Endothelial cell of umbilical vein (primary cell): ENCODE data around the gene SULT1C2. TPM values are rescaled to one million over a fixed set of nuclear protein-coding genes. Genes with fewer than 3 reads are reported as not detected.

ENCODE experiments used
- BruUV-seq: library from RNA; stranded (reverse); fragments of 400-500 nt; replicated peaks from 2 replicates; lab custom pipeline; 2021; lab: Mats Ljungman, UMichigan
- CTCF ChIA-PET: fragments of 300-600, 350-600 bp; sonication (Branson Sonifier 250); formaldehyde crosslinking; loops from one replicate; lab custom pipeline; 2021; ENCODE audit warnings: antibody characterized with exemption, inconsistent platforms; lab: Charles Lee
- POLR2A ChIA-PET: fragments of 300-600, 350-600 bp; sonication (Branson Sonifier 250); formaldehyde crosslinking; loops from one replicate; lab custom pipeline; 2021; ENCODE audit warnings: antibody characterized with exemption, inconsistent platforms; lab: Charles Lee
- DNase-seq: peaks from one replicate; pipeline ENCODE4 v3.0.0-alpha.2; 2011; ENCODE audit warnings: low read depth, low spot score
- FAIRE-seq: peaks from 2 replicates; lab custom pipeline; 2011; peaks lifted over from hg19 to GRCh38; lab: Jason Lieb, UNC
- H2AFZ ChIP-seq: 2 replicates; pipeline ENCODE4 v1.6.0; 2012; ENCODE audit warnings: low read depth, low read length, control low read depth, inconsistent platforms
- H3K27ac ChIP-seq: 2 replicates; pipeline ENCODE4 v1.5.1; 2011; ENCODE audit warnings: low read depth, mild to moderate bottlenecking, control low read depth, low read length, moderate library complexity; ENCODE audit not compliant: insufficient read depth
- H3K27me3 ChIP-seq, 2 experiments: 2 replicates each; pipeline versions ENCODE4 v1.6.0 to v1.6.1; 2011; ENCODE audit warnings: low read length in 2 of 2, mixed read lengths in 1 of 2; ENCODE audit not compliant: control insufficient read depth in 2 of 2, insufficient read depth in 2 of 2
- H3K36me3 ChIP-seq, 2 experiments: 2 replicates in 1 of 2; 3 replicates in 1 of 2; pipeline ENCODE4 v1.5.1; 2011; ENCODE audit warnings: low read length in 2 of 2, mild to moderate bottlenecking in 1 of 2, moderate library complexity in 1 of 2; ENCODE audit not compliant: control insufficient read depth in 2 of 2, insufficient read depth in 2 of 2; ENCODE audit errors: extremely low read depth in 1 of 2
- H3K4me1 ChIP-seq: 3 replicates; pipeline ENCODE4 v1.5.1; 2011; ENCODE audit warnings: mild to moderate bottlenecking, low read length; ENCODE audit not compliant: control insufficient read depth, insufficient read depth; ENCODE audit errors: extremely low read depth
- H3K4me2 ChIP-seq: 2 replicates; pipeline ENCODE4 v1.6.1; 2011; ENCODE audit warnings: low read length, control low read depth, mixed read lengths; ENCODE audit not compliant: insufficient read depth
- H3K4me3 ChIP-seq, 3 experiments: fragments of 200-600 bp in 1 of 3; sonication (generic), shearing (Covaris generic) in 1 of 3; replicated peaks in 1 of 3; 2 replicates each; pipeline ENCODE4 v1.5.1; 2011 to 2016; ENCODE audit warnings: control low read depth in 3 of 3, low read length in 3 of 3, mild to moderate bottlenecking in 2 of 3, inconsistent platforms in 1 of 3, low read depth in 1 of 3, moderate library complexity in 1 of 3; ENCODE audit not compliant: insufficient read depth in 1 of 3
- H3K79me2 ChIP-seq: 2 replicates; pipeline ENCODE4 v1.6.0; 2012; ENCODE audit warnings: low read length, inconsistent platforms; ENCODE audit not compliant: control insufficient read depth, insufficient read depth
- H3K9ac ChIP-seq: replicated peaks from 2 replicates; pipeline ENCODE3; 2011; ENCODE audit warnings: low read length, control low read depth; ENCODE audit not compliant: insufficient read depth; ENCODE audit errors: extremely low read depth
- H3K9me1 ChIP-seq: replicated peaks from 3 replicates; pipeline ENCODE4 v1.6.0; 2011; ENCODE audit warnings: mild to moderate bottlenecking, low read length; ENCODE audit not compliant: control insufficient read depth, insufficient read depth; ENCODE audit errors: extremely low read depth
- H3K9me3 ChIP-seq: replicated peaks from 2 replicates; pipeline ENCODE4 v1.5.1; 2012; ENCODE audit warnings: low read length, inconsistent platforms; ENCODE audit not compliant: control insufficient read depth, insufficient read depth
- H4K20me1 ChIP-seq: replicated peaks from 2 replicates; pipeline ENCODE3; 2011; ENCODE audit warnings: mild to moderate bottlenecking, low read length; ENCODE audit not compliant: control insufficient read depth, insufficient read depth; ENCODE audit errors: extremely low read depth
- CTCF ChIP-seq, 2 donors: IDR thresholded peaks; 1 replicate in 1 of 2; 2 replicates in 1 of 2; pipeline ENCODE4 v1.5.1; 2011; ENCODE audit warnings: low read length in 2 of 2, mild to moderate bottlenecking in 2 of 2, moderate library complexity in 2 of 2, control low read depth in 1 of 2, inconsistent platforms in 1 of 2, low read depth in 1 of 2; ENCODE audit not compliant: insufficient read depth in 1 of 2; ENCODE audit errors: extremely low read depth in 1 of 2
- EZH2 ChIP-seq: IDR thresholded peaks from 2 replicates; pipeline ENCODE4 v1.6.1; 2012; ENCODE audit warnings: borderline replicate concordance, low read depth, mild to moderate bottlenecking, moderate library complexity, low read length, inconsistent platforms; ENCODE audit not compliant: severe bottlenecking
- FOS ChIP-seq: IDR thresholded peaks from 2 replicates; pipeline ENCODE4 v1.6.1; 2011; ENCODE audit warnings: mild to moderate bottlenecking, low read length, moderate library complexity, borderline replicate concordance; ENCODE audit not compliant: insufficient read depth
- GATA2 ChIP-seq: IDR thresholded peaks from 2 replicates; pipeline ENCODE4 v1.7.0; 2011; ENCODE audit warnings: low read depth, mild to moderate bottlenecking, moderate library complexity, mixed read lengths, low read length; ENCODE audit not compliant: insufficient read length, insufficient read depth
- JUN ChIP-seq: IDR thresholded peaks from 2 replicates; pipeline ENCODE4 v1.6.1; 2011; ENCODE audit warnings: borderline replicate concordance, low read depth; ENCODE audit not compliant: insufficient read length, insufficient read depth
- MAX ChIP-seq: IDR thresholded peaks from 2 replicates; pipeline ENCODE4 v1.6.1; 2011; ENCODE audit not compliant: insufficient read depth, insufficient read length
- MYC ChIP-seq: IDR thresholded peaks from one replicate; pipeline ENCODE4 v1.6.1; 2011; ENCODE audit warnings: mild to moderate bottlenecking, low read depth, low read length
- POLR2A ChIP-seq: IDR thresholded peaks from 2 replicates; pipeline ENCODE4 v1.6.1; 2012; ENCODE audit warnings: low read depth, mild to moderate bottlenecking, control low read depth, low read length
- POLR2AphosphoS5 ChIP-seq: IDR thresholded peaks from 2 replicates; pipeline ENCODE4 v1.6.1; 2012; ENCODE audit warnings: low read depth, mild to moderate bottlenecking, control low read depth, low read length, moderate library complexity; ENCODE audit not compliant: insufficient read depth
- dilution Hi-C: fragments of 300-500 bp; cut with MboI; formaldehyde crosslinking; loops from one replicate; pipeline ENCODE4 v1.15.0; 2019; ENCODE audit warnings: low sequenced_read_pairs; ENCODE audit not compliant: extremely low pct_ligation_motif_present
- intact Hi-C: fragments of 100-400 bp; cut with micrococcal nuclease; formaldehyde crosslinking; loops from one replicate; pipeline ENCODE4 v1.10.0; 2022
- polyA plus RNA-seq, 4 experiments: library from polyadenylated mRNA; depleted of rRNA in 3 of 4; stranded (reverse) in 3 of 4; unstranded in 1 of 4; fragments of >200 nt; gene quantifications; 2 replicates each; pipeline versions ENCODE4 v1.2.1 to v1.2.3, GENCODE V29; 2011 to 2012; ENCODE audit warnings: missing spikeins in 1 of 4
- total RNA-seq: library from RNA; stranded (reverse); gene quantifications from 2 replicates; pipeline ENCODE4 v1.2.3, GENCODE V29; 2021

Gene SULT1C2
- total and polyA plus RNA-seq, 2 donors (not counting 3 experiments of a cell fraction or from before 2014, with no cell fraction given) = not detected

- Histone ChIP-seq H3K4me3 (no peak overlapping the region), H3K9ac (no peak overlapping the region), H3K27me3 (no peaks in the 10 kb centered on the region), H4K20me1 (no peaks in the 10 kb centered on the region), H3K79me2 (no peaks in the 10 kb centered on the region), H3K36me3 (no peaks in the 10 kb centered on the region), H3K9me1 (no peaks in the 10 kb centered on the region), H3K4me1 (no peaks in the 10 kb centered on the region), H3K27ac (no peak overlapping the region), H2AFZ (no peak overlapping the region), H3K9me3 (no peaks in the 10 kb centered on the region), H3K4me2 (no peak overlapping the region)
- POLR2A ChIA-PET = no interaction called here
- CTCF ChIA-PET = no interaction called here
- FAIRE-seq (no peak), DNase-seq (no peak)
- TF ChIP-seq POLR2A = no peak
- TF ChIP-seq MYC = no peak
- TF ChIP-seq POLR2AphosphoS5 = no peak
- no peak for TF ChIP-seq JUN
- no peak for TF ChIP-seq FOS
- TF ChIP-seq EZH2 = no peak
- TF ChIP-seq MAX = no peak
- TF ChIP-seq GATA2 = no peak
- TF ChIP-seq CTCF (IDR thresholded peaks at IDR 0.05; ENCODE audit: extremely low read depth in 1 of 2, insufficient read depth in 1 of 2, low read depth in 1 of 2, low read length in 2 of 2) = no peak
- no TSS peak for BruUV-seq
- dilution Hi-C loops = no loop called here
- intact Hi-C loops = no loop called here
Observed at GRCh38 chr2:108309903-108310302, 21.2 kb downstream of the SULT1C2 start.
